Activated T-cell treated with anti-CD3 and anti-CD28 coated beads for 24 hours (primary cell): ENCODE data around the gene PSMD10.

Experiments used
- DNase-seq: peaks from one replicate; pipeline ENCODE4 v3.0.0-alpha.2; 2020; ENCODE audit warnings: low read depth

PSMD10 gene

GRCh38 chrX:108091264-108091877 is at the start of gene PSMD10, which contains the start of gene ATG4A:
Gene PSMD10 (minus strand): TSS chrX:108091542. CDS start chrX:108091520, 22 bp downstream.
Gene ATG4A (plus strand): TSS chrX:108091778. CDS start chrX:108091827, 49 bp downstream.
- peak; percentile 83 for DNase-seq

- no peak for DNase-seq
Measured at GRCh38 chrX:108138814-108139702, 47.7 kb upstream of the PSMD10 start.

GRCh38 chrX:108134724-108135123 is 43.4 kb upstream of the PSMD10 start:
- DNase-seq: no peak

GRCh38 chrX:108132876-108133275 is 41.5 kb upstream of the PSMD10 start:
- no peak for DNase-seq

GRCh38 chrX:108132034-108132433 is 40.7 kb upstream of the PSMD10 start:
- no peak for DNase-seq

- no peak for DNase-seq
Measured at GRCh38 chrX:108131471-108131870, 40.1 kb upstream of the PSMD10 start.

GRCh38 chrX:108130889-108131288 is 39.5 kb upstream of the PSMD10 start:
- DNase-seq: no peak

GRCh38 chrX:108127152-108127551 is 35.8 kb upstream of the PSMD10 start:
- DNase-seq: no peak

GRCh38 chrX:108126661-108127060 is 35.3 kb upstream of the PSMD10 start:
- DNase-seq: no peak

- no peak for DNase-seq
Measured at GRCh38 chrX:108123591-108124366, 32.4 kb upstream of the PSMD10 start.

- DNase-seq: no peak
Measured at GRCh38 chrX:108122748-108123147, 31.4 kb upstream of the PSMD10 start.

- DNase-seq: no peak
Measured at GRCh38 chrX:108121291-108121690, 29.9 kb upstream of the PSMD10 start.

GRCh38 chrX:108117988-108118387 is 26.6 kb upstream of the PSMD10 start:
- no peak for DNase-seq

GRCh38 chrX:108114541-108114940 is 23.2 kb upstream of the PSMD10 start:
- no peak for DNase-seq

- DNase-seq: no peak
Measured at GRCh38 chrX:108105473-108105872, 14.1 kb upstream of the PSMD10 start.

- DNase-seq: no peak
Measured at GRCh38 chrX:108097380-108097779, 6.0 kb upstream of the PSMD10 start.

GRCh38 chrX:108091878-108092291 is 543 bp upstream of the PSMD10 start:
- no peak for DNase-seq

- DNase-seq: no peak
Measured at GRCh38 chrX:108090491-108091263, 665 bp downstream of the PSMD10 start.

GRCh38 chrX:108088511-108088910 is 2.8 kb downstream of the PSMD10 start:
- no peak for DNase-seq

GRCh38 chrX:108087792-108088191 is 3.5 kb downstream of the PSMD10 start:
- no peak for DNase-seq

- DNase-seq: no peak
Measured at GRCh38 chrX:108081110-108081509, 10.2 kb downstream of the PSMD10 start.

GRCh38 chrX:108072746-108073145 is 18.6 kb downstream of the PSMD10 start:
- DNase-seq: no peak
